ENCODE measurements around the gene AP1M2. TPM values are rescaled to one million over a fixed set of nuclear protein-coding genes. Genes with fewer than 3 reads are reported as not detected.
A peak's percentile ranks its signal among the peaks of the same experiment; 100 is the strongest.
"Not testable (repeated sequence)": the region's sequence is repeated elsewhere in the genome, so short reads cannot be mapped to it uniquely, and the experiment has no call there.

The AP1M2 gene
- total RNA-seq, 1 donor from 2014 or later: 3.0 TPM

DNA sequence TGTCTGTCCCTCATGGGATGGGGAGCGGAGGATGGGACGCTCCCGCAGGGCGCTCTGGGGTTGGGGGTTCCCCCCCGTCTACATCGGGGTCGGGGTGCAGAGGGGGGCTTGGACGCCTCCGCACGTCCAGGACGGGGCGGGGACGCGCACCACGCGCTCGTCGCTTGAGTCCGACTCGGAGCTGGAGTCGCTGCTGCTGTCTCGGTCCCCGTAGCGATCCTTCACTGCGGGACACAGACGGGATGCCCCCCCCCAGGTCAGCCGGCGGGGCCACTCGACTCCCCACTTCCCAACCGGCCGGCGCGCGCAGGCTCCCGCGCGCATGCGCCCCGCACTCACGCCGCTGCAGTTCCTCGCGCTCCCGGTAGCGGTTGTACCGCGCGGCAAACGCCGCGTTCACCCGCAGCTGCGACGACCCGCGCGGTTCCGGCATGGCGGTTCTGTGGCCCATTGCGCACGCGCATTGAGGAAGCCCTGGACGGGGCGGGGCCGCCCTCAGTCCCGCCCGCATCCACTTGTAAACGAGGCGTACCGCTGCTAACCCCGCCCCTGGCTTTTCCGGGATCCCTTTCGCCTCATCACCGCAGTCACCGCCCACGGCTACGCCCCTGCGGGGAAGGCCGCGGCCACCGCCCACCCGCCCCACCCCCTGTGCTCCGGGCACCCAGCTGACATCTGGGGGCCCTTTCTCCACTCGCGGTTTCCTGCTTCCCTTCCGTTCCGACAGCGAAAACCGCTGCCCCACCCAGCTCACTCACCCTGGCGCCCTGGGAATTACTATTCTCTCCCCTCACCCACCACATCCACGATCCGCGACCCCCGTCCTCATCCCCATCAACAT lies 21.3 kb downstream of the AP1M2 start, which contains the start of gene KRI1:
KRI1 (minus strand) TSS at position 444 of the 841 bp plus-strand sequence; CDS start at position 433, 11 bp downstream.
- DNase-seq (ENCODE audit: extremely low read depth, low read depth, low spot score): peak; percentile 33

- no peak for DNase-seq (ENCODE audit: extremely low read depth, low read depth, low spot score)
These were observed 22.0 kb downstream of the AP1M2 start for GRCh38 chr19:10565028-10565566.

- no peak for DNase-seq (ENCODE audit: extremely low read depth, low read depth, low spot score)
These were observed 24.5 kb downstream of the AP1M2 start for GRCh38 chr19:10562609-10563008.

DNA sequence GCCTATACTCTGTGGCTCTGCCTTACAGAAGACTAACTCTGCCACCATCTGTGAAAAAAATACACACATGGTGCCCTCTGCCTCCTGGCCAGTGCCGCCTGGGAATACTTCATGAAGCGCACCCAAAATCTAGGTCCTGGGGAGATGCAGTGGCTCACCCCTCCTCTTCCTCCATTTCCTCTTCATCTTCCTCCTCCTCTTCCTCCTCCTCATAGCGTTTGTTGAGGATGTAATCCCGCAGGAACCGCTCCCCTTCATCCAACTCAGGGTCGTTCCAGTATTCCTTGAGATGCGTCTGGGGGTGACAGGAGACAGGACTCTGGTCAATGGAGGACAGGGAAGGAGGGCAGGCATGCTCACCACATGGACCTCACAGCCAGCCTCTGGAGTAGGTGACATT lies 27.0 kb downstream of the AP1M2 start:
- DNase-seq (ENCODE audit: extremely low read depth, low read depth, low spot score): no peak

DNA sequence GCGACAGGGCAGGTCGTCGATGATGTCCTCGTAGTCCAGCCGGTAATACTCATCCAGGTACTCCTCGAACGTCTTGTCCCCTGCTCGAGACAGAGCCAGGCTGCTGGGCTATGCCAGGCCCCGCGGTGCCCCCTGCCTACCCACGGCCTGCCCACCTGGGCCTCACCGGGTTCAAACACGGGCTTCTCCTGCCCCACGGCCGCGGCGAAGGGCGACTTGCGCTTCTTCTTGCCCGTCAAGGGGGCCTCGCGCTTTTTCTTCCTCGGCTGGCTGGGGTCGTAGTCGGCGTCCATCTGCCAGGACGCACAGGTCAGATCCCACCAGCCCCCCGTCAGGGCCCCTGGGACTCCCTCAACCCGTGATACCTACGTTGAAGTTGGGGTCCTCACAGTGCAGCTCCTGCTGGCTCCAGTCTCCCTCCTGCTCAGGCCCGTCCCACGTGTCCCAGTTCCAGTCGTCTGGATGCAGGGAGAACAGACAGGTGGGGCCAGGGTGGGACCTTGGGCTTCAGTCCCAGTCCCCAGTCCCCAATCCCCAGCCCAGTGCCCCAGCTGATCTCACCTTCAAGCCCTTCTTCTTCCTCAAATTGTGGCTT lies 29.4 kb downstream of the AP1M2 start:
- DNase-seq (ENCODE audit: extremely low read depth, low read depth, low spot score): no peak

- no peak for DNase-seq (ENCODE audit: extremely low read depth, low read depth, low spot score)
These were observed 31.5 kb downstream of the AP1M2 start for GRCh38 chr19:10555610-10555973.

DNA sequence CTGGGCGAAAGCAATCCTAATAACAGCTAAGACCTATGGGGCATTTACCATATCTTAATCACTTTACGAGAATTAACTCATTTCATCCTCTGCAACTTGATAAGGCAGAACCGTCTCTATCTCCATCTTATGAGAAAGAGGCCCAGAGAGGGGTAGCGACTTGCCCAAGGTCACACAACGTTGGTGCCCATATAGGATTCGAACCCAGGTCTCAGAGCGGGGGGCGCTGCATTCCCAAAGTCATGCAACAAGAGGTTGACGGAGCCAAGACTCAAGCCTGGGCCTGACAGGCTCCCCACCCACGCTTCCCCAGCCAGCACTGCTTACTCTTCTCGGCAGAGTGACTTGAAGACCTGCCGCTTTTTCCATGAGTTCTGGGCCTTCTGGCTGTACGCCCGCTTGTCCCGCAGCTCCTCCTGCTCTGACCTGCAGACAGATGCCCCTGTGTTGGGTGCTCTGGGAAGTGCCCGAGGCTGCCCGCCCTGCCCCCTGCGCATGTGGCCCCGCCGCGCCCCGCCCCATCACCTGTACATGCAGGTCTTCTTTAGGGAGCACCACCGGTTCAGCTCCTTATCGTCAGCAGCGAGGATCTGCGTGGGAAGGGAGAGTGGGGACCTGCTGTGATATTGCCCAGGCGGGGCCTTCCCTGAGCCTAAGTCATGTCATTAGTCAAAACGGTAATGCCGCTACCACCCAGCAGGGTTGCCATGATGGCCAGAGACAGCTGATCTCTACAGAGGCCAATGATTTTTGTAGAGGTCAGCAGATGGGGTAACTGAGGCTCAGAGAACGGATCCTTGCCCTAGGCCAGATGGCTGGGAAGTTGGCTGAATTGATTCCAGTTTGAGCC lies 32.1 kb downstream of the AP1M2 start:
- no peak for DNase-seq (ENCODE audit: extremely low read depth, low read depth, low spot score)

DNA sequence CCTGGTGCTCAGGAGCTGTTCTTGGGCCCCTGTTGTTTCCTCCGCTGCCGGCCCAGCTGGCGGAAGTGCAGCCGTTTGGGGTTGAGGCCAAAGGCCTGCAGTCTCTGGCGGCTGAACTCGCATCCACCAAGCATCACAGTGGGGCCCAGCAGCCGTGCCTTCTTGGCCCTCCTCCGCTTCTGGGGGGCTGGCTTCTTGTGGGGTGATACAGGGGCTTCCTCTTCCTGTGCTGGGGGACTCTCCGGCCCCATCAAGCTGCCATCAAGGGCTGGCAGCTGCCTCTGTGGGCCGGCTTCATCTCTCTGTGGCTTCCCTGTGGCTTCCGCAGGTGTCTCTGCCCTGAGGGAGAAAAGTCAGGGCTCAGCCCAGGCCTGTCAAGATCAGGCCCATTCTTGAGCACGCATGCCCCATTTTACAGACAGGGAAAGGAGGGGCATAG lies 33.1 kb downstream of the AP1M2 start:
- no peak for DNase-seq (ENCODE audit: extremely low read depth, low read depth, low spot score)

DNA sequence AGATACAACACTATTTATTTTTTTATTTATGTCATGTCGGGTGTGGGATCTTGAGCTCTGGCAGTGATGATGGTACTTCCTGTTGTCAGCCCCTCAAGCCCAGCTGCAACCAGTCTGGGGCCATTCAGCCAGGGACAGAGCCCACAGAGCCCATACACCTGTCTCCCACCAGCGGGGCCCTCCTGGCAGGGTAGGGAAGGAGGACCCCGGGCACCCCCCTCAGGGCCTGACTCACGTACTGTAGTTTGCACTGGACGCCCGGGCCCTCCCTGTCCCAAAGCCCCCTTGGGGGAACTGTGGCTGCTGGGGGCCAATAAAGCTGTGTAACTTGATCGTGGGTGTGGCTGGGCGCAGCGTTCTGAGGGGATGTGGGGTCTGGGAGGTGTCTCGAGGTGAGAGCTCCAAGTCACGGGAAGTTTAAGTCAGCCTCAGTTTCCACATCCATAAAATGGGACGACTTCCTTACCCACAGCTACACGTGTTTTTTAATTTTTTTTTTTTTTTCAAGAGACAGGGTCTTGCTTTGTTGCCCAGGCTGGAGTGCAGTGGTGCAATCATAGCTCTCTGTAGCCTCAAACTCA lies 33.9 kb downstream of the AP1M2 start:
- no peak for DNase-seq (ENCODE audit: extremely low read depth, low read depth, low spot score)

DNA sequence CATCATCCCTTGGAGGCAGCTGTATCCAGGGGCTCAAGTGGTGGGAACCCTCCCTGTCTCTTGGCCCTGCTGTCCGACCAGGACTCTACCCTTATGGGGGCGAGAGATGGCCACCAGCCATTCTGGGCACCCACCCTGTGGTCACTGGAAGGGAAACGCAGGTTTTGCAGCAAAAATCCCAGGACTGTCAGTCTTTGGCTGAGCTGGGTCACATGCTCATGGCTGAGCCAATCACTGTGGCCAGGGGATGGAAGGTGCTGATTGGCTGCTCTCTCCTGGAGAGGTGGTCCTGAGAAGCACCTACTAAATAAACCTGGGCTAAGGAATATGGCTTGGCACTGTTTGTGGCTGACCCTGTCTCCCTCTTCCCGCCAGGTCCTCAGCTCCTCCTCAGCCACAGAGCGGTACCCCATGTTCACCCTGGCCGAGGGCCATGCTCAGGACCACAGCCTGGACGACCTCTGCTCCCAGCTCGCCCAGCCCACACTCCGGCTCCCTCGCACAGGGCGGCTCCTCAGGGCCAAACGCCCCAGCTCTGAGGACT lies 34.5 kb downstream of the AP1M2 start:
- DNase-seq (ENCODE audit: extremely low read depth, low read depth, low spot score): no peak

DNA sequence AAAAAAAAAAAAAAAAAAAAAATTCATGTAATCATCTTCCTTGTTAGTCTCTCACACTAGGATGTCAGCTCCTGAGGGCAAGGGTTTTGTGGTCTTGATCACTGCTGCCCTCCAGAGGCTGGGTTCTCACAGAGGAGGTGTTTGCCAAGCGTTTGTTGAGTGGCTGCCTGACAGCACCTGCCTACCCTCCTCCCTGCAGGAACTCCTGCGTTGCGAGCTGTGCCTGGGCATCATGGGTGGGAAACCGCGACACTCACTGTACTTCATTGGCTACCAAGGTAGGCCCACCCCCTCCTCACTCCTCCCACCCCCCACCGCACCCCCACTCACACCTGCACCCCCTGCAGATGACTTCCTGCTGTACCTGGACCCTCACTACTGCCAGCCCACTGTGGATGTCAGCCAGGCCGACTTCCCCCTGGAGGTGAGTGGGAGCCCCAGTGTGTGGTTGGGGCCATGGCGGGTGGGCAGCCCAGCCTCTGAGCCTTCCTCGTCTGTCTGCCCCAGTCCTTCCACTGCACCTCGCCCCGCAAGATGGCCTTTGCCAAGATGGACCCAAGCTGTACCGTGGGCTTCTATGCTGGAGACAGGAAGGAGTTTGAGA lies 35.3 kb downstream of the AP1M2 start:
- DNase-seq (ENCODE audit: extremely low read depth, low read depth, low spot score): no peak

- not testable (repeated sequence) for DNase-seq (ENCODE audit: extremely low read depth, low read depth, low spot score)
These were observed 36.1 kb downstream of the AP1M2 start for GRCh38 chr19:10551006-10551405.

DNA sequence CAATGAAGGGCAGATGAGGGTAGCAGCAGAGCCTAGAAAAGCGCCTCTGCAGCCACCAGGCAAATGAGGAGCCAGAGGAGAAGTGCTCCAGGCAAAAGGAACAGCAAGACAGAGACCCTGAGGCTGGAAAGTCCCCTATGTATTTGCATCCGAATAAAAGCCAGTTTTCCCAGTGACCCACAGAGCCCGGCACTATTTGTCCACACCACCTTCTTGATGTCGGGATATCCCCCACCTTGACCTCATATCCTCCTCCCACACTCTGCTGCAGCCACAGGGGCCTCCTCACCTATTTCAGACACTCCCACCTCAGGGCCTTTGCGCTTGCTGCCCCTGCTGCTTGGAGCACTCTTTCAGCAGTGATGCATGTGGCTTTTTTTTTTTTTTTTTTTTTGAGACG lies 36.8 kb downstream of the AP1M2 start:
- DNase-seq (ENCODE audit: extremely low read depth, low read depth, low spot score): no peak

- no peak for DNase-seq (ENCODE audit: extremely low read depth, low read depth, low spot score)
These were observed 37.4 kb downstream of the AP1M2 start for GRCh38 chr19:10549733-10550132.

- DNase-seq (ENCODE audit: extremely low read depth, low read depth, low spot score): no peak
These were observed 38.3 kb downstream of the AP1M2 start for GRCh38 chr19:10548746-10549276.

GRCh38 chr19:10546817-10547216 lies 40.3 kb downstream of the AP1M2 start:
- DNase-seq (ENCODE audit: extremely low read depth, low read depth, low spot score): no peak

DNA sequence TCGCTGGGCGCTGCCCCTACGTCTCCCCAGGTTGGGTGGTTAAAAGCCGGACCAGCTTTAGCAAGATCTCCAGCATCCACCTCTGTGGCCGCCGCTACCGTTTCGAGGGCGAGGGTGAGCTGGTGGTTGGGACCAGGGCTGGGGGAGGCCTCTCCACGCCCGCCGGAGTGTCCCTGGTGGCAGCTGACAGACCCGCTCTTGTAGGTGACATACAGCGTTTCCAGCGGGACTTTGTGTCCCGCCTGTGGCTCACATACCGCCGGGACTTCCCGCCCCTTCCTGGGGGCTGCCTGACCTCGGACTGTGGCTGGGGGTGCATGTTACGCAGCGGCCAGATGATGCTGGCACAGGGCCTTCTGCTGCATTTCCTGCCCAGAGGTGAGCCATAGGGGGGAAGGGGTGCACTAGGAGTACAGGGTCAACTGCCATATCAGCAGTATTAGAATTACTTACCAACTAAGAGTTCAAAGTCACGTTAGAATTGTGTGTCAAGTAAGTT lies 42.3 kb downstream of the AP1M2 start:
- no peak for DNase-seq (ENCODE audit: extremely low read depth, low read depth, low spot score)

DNA sequence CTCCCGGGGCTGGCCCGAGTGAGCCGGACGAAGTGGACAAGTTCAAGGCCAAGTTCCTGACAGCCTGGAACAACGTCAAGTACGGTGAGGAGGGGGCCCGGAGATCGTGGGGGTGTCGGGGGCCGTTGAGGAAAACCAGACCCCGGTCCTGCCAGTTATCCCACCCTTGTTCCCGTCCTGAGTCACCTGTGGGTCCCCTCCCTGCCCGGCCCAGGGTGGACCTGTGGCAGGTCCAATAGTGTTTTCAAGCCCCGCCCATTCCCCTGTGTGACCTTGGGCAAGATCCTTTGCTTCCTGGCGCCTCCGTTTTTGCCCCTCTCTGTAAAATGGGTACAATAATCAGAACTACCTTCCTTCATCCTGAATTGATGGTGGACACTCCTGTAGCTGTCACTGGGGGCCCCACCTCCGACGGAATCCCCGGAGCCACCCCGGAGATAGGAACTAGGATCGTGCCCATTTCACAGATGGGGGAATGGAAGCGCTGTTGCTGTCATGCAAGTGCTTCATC lies 42.8 kb downstream of the AP1M2 start:
- DNase-seq (ENCODE audit: extremely low read depth, low read depth, low spot score): no peak
